Measurements from ENCODE around the gene DLG2.

DNA sequence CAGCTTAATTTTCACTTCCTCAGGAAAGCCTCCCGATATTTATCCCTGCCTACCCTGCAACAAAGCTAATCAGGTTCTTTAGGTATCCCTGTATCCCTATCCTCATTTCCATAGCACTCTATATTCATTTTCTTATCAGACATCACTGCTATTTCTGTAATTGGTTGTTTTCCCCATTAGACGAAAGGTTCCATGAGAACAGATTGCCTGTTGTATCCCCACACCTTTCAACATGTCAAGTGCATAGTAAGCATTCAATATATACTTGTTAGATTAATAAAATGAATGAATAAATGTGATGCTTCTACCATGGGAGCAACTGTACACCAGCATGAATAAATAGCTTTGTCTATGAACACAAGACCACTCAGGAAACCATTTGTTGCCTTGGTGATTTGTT is 499.8 kb downstream of the DLG2 start:
- no peak for TF ChIP-seq POLR2A (IDR thresholded peaks at IDR 0.05)
- TF ChIP-seq, protein P1, sequence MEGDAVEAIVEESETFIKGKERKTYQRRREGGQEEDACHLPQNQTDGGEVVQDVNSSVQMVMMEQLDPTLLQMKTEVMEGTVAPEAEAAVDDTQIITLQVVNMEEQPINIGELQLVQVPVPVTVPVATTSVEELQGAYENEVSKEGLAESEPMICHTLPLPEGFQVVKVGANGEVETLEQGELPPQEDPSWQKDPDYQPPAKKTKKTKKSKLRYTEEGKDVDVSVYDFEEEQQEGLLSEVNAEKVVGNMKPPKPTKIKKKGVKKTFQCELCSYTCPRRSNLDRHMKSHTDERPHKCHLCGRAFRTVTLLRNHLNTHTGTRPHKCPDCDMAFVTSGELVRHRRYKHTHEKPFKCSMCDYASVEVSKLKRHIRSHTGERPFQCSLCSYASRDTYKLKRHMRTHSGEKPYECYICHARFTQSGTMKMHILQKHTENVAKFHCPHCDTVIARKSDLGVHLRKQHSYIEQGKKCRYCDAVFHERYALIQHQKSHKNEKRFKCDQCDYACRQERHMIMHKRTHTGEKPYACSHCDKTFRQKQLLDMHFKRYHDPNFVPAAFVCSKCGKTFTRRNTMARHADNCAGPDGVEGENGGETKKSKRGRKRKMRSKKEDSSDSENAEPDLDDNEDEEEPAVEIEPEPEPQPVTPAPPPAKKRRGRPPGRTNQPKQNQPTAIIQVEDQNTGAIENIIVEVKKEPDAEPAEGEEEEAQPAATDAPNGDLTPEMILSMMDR (IDR thresholded peaks at IDR 0.05), result no peak
- TF ChIP-seq POLR2AphosphoS5 (IDR thresholded peaks at IDR 0.05), result no peak
- no peak for TF ChIP-seq EP300 (IDR thresholded peaks at IDR 0.05)

All from sigmoid colon (tissue), 4 donors.